Bronchial epithelial cell (primary cell): Measurements from ENCODE around the gene TAS2R14. TPM values are rescaled to one million over a fixed set of nuclear protein-coding genes. Genes with fewer than 3 reads are reported as not detected.

Source experiments
- DNase-seq: peaks from one replicate; pipeline ENCODE4 v3.0.0-alpha.2; 2010; ENCODE audit warnings: low read depth
- FAIRE-seq: peaks from 2 replicates; lab custom pipeline; 2011; peaks lifted over from hg19 to GRCh38; lab: Jason Lieb, UNC
- H3K27me3 ChIP-seq: 2 replicates; pipeline ENCODE4 v1.5.1; 2011; ENCODE audit warnings: low read length; ENCODE audit not compliant: control insufficient read depth, insufficient read depth
- H3K36me3 ChIP-seq: 2 replicates; pipeline ENCODE4 v1.5.1; 2011; ENCODE audit warnings: low read length; ENCODE audit not compliant: control insufficient read depth, insufficient read depth
- H3K4me3 ChIP-seq: 2 replicates; pipeline ENCODE4 v1.5.1; 2011; ENCODE audit warnings: mild to moderate bottlenecking, low read depth, low read length, control low read depth
- total RNA-seq: library from RNA; depleted of rRNA; stranded (reverse); fragments of >200 nt; gene quantifications from 2 replicates; pipeline ENCODE4 v1.2.1, GENCODE V29; 2014
- TF ChIP-seq, protein P1 (sequence below): IDR thresholded peaks from 2 replicates; pipeline ENCODE4 v1.5.1; 2011; ENCODE audit warnings: mild to moderate bottlenecking, moderate library complexity, low read length, control low read depth, inconsistent platforms; ENCODE audit not compliant: insufficient read depth, severe bottlenecking

The TAS2R14 gene
- total RNA-seq, 1 donor from 2014 or later, result 1.1 TPM

DNA sequence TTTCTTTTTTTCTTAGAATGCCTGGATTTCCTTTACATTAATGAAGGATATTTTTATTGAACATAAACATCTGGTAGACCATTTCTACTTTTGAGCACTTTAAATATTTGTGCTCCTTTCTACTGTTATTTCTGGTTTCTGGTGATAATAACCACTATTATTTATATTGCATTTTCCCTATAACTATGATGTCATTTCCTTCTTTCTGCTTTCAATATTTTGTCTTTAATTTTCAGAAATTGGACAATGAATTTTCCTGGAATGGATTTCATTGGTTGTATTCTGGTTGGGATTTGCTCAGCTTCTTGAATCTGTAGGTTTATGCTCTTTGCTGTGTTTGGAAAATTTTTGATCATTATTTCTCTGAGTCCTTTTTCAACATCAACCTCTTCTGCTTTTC lies 49.8 kb downstream of the TAS2R14 start:
- no peaks in the 10 kb centered on the region for H3K27me3 ChIP-seq
- TF ChIP-seq, protein P1, sequence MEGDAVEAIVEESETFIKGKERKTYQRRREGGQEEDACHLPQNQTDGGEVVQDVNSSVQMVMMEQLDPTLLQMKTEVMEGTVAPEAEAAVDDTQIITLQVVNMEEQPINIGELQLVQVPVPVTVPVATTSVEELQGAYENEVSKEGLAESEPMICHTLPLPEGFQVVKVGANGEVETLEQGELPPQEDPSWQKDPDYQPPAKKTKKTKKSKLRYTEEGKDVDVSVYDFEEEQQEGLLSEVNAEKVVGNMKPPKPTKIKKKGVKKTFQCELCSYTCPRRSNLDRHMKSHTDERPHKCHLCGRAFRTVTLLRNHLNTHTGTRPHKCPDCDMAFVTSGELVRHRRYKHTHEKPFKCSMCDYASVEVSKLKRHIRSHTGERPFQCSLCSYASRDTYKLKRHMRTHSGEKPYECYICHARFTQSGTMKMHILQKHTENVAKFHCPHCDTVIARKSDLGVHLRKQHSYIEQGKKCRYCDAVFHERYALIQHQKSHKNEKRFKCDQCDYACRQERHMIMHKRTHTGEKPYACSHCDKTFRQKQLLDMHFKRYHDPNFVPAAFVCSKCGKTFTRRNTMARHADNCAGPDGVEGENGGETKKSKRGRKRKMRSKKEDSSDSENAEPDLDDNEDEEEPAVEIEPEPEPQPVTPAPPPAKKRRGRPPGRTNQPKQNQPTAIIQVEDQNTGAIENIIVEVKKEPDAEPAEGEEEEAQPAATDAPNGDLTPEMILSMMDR, result no peak
- no peak for DNase-seq
- H3K4me3 ChIP-seq, result no peak overlapping the region
- H3K36me3 ChIP-seq, result no peaks in the 10 kb centered on the region
- FAIRE-seq, result no peak

Other genes with a start within 250 kb of the TAS2R14 start
- 134 and 164 TPM in 2 replicates for gene YBX3, start 215.9 kb downstream of the TAS2R14 start, total RNA-seq
- not detected in 2 replicates for gene TAS2R7, start 136.6 kb downstream of the TAS2R14 start, total RNA-seq
- not detected in 2 replicates for gene TAS2R8, start 132.0 kb downstream of the TAS2R14 start, total RNA-seq
- not detected in 2 replicates for gene TAS2R9, start 129.1 kb downstream of the TAS2R14 start, total RNA-seq
- 0.26 TPM in 2 replicates for gene TAS2R10, start 112.9 kb downstream of the TAS2R14 start, total RNA-seq
- 0.53 TPM in 1 of 2 replicates, not detected in the other for gene PRR4, start 89.8 kb downstream of the TAS2R14 start, total RNA-seq
- 13.3 and 13.7 TPM in 2 replicates for gene PRH1, start 55.0 kb downstream of the TAS2R14 start, total RNA-seq
- gene TAS2R13, start 29.7 kb downstream of the TAS2R14 start, total RNA-seq, result 0.38 and 1.1 TPM in 2 replicates
- 0.38 TPM in 1 of 2 replicates, not detected in the other for gene PRH2, start 10.0 kb downstream of the TAS2R14 start, total RNA-seq
- gene TAS2R50, start 47.6 kb upstream of the TAS2R14 start, total RNA-seq, result 1.0 and 2.1 TPM in 2 replicates
- gene TAS2R20, start 59.0 kb upstream of the TAS2R14 start, total RNA-seq, result 1.8 and 2.0 TPM in 2 replicates
- 2.4 and 3.9 TPM in 2 replicates for gene TAS2R19, start 83.4 kb upstream of the TAS2R14 start, total RNA-seq
- gene TAS2R31, start 92.1 kb upstream of the TAS2R14 start, total RNA-seq, result 1.3 and 2.0 TPM in 2 replicates
- gene TAS2R46, start 123.0 kb upstream of the TAS2R14 start, total RNA-seq, result 0.90 and 2.1 TPM in 2 replicates
- gene TAS2R43, start 153.1 kb upstream of the TAS2R14 start, total RNA-seq, result 0.79 and 1.3 TPM in 2 replicates
- 3.1 and 4.5 TPM in 2 replicates for gene TAS2R30, start 195.4 kb upstream of the TAS2R14 start, total RNA-seq
- 3.2 and 3.5 TPM in 2 replicates for gene SMIM10L1, start 231.9 kb upstream of the TAS2R14 start, total RNA-seq
- not detected in 2 replicates for gene TAS2R42, start 247.7 kb upstream of the TAS2R14 start, total RNA-seq